ENCODE results near the gene NDUFAF8.

The NDUFAF8 gene

DNA sequence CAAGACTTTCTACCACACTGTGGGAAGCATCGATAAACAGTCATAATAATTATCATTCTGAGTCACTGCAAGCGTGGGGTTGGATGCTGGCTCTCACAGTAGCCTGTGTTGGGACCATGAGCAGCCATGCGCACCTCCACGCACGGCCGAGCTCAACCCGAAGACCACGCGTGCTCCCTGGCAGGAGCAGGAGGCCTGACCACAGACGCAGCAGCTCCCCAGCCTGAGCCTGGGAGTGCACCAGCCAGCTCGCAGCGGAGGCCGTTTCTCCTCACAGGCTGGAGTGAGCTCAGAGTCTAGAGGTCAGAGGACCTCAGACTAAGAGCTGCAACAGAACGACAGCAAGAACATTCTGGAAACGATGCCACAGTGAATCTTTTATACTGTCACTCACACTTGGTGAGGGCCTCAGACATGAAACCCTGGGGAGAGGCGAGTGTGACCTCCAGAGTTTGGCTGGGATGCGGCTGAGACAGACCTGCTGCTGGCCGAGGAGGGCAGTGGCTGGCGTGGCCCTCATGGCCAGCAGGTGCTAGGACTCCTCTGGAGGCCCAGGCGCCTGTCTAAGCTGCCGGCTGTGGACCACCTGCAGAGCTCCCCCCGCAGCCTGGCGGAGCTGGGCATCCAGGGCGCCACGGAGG is 6.0 kb downstream of the NDUFAF8 start:
- DNase-seq (ENCODE audit: low spot score), result no peak

GRCh38 chr17:81245665-81246342 is 6.7 kb downstream of the NDUFAF8 start:
- ATAC-seq (ENCODE audit: low read depth), result no peak; the same call in 2 of the 3 replicates
- no peak for TF ChIP-seq CTCF (IDR thresholded peaks at IDR 0.05; ENCODE audit: poor library complexity, severe bottlenecking)
- no peak for DNase-seq (ENCODE audit: low spot score)
- H3K4me3 ChIP-seq (ENCODE audit: severe bottlenecking), result no peak overlapping the region
- no peak overlapping the region for H3K27ac ChIP-seq (ENCODE audit: poor library complexity, severe bottlenecking)
- H3K9me3 ChIP-seq (ENCODE audit: severe bottlenecking), result no peaks in the 10 kb centered on the region
- H3K36me3 ChIP-seq (ENCODE audit: low read depth), result peaks cover 18% of the 10 kb centered on the region
- H3K27me3 ChIP-seq (ENCODE audit: insufficient read depth, poor library complexity, severe bottlenecking), result no peaks in the 10 kb centered on the region
- H3K4me1 ChIP-seq (ENCODE audit: insufficient read depth, poor library complexity, severe bottlenecking), result no peaks in the 10 kb centered on the region

More for the DNA sequence above, 6.0 kb downstream of the NDUFAF8 start:
- Histone ChIP-seq H3K4me3 (ENCODE audit: severe bottlenecking) (no peak overlapping the region), H3K4me1 (ENCODE audit: insufficient read depth, poor library complexity, severe bottlenecking) (no peaks in the 10 kb centered on the region), H3K36me3 (ENCODE audit: low read depth) (peaks cover 21% of the 10 kb centered on the region), H3K9me3 (ENCODE audit: severe bottlenecking) (no peaks in the 10 kb centered on the region), H3K27ac (ENCODE audit: poor library complexity, severe bottlenecking) (no peak overlapping the region), H3K27me3 (ENCODE audit: insufficient read depth, poor library complexity, severe bottlenecking) (no peaks in the 10 kb centered on the region)
- no peak for TF ChIP-seq CTCF (IDR thresholded peaks at IDR 0.05; ENCODE audit: poor library complexity, severe bottlenecking)
- peak; percentile 2; the same call in 1 of the 3 replicates for ATAC-seq (ENCODE audit: low read depth)

GRCh38 chr17:81246343-81246670 is 7.2 kb downstream of the NDUFAF8 start:
- no peaks in the 10 kb centered on the region for H3K4me1 ChIP-seq (ENCODE audit: insufficient read depth, poor library complexity, severe bottlenecking)
- H3K27me3 ChIP-seq (ENCODE audit: insufficient read depth, poor library complexity, severe bottlenecking), result no peaks in the 10 kb centered on the region
- peaks cover 17% of the 10 kb centered on the region for H3K36me3 ChIP-seq (ENCODE audit: low read depth)
- ATAC-seq (ENCODE audit: low read depth), result no peak
- TF ChIP-seq CTCF (IDR thresholded peaks at IDR 0.05; ENCODE audit: poor library complexity, severe bottlenecking), result no peak
- no peak for DNase-seq (ENCODE audit: low spot score)
- H3K9me3 ChIP-seq (ENCODE audit: severe bottlenecking), result no peaks in the 10 kb centered on the region
- no peak overlapping the region for H3K4me3 ChIP-seq (ENCODE audit: severe bottlenecking)
- no peak overlapping the region for H3K27ac ChIP-seq (ENCODE audit: poor library complexity, severe bottlenecking)

- Histone ChIP-seq H3K4me3 (ENCODE audit: severe bottlenecking) (no peak overlapping the region), H3K4me1 (ENCODE audit: insufficient read depth, poor library complexity, severe bottlenecking) (no peaks in the 10 kb centered on the region), H3K9me3 (ENCODE audit: severe bottlenecking) (no peaks in the 10 kb centered on the region), H3K27ac (ENCODE audit: poor library complexity, severe bottlenecking) (no peak overlapping the region), H3K27me3 (ENCODE audit: insufficient read depth, poor library complexity, severe bottlenecking) (no peaks in the 10 kb centered on the region), H3K36me3 (ENCODE audit: low read depth) (peaks cover 17% of the 10 kb centered on the region)
- DNase-seq (ENCODE audit: low spot score), result no peak
- no peak for TF ChIP-seq CTCF (IDR thresholded peaks at IDR 0.05; ENCODE audit: poor library complexity, severe bottlenecking)
- ATAC-seq (ENCODE audit: low read depth), result 0 out of 3 replicates have a peak, but pooled peaks have one; percentile 1
Measured at GRCh38 chr17:81246679-81247338, 7.7 kb downstream of the NDUFAF8 start.

All from RWPE2 (cell line).